Measurements from ENCODE around the gene ZDHHC14.
"Not testable (repeated sequence)": the region's sequence is repeated elsewhere in the genome, so short reads cannot be mapped to it uniquely, and the experiment has no call there.

Gene ZDHHC14

GRCh38 chr6:157445277-157446009, 64.5 kb downstream of the ZDHHC14 start:
- no peak for DNase-seq

GRCh38 chr6:157447735-157448134, 66.7 kb downstream of the ZDHHC14 start:
- no peak for DNase-seq

- DNase-seq: no peak
Measured at GRCh38 chr6:157449610-157450009, 68.6 kb downstream of the ZDHHC14 start.

GRCh38 chr6:157450931-157451742, 70.1 kb downstream of the ZDHHC14 start:
- DNase-seq: no peak

GRCh38 chr6:157452096-157452495, 71.1 kb downstream of the ZDHHC14 start:
- DNase-seq: no peak

- no peak for DNase-seq
Measured at GRCh38 chr6:157453131-157453530, 72.1 kb downstream of the ZDHHC14 start.

- DNase-seq: no peak
Measured at GRCh38 chr6:157453978-157454377, 73.0 kb downstream of the ZDHHC14 start.

- no peak for DNase-seq
Measured at GRCh38 chr6:157454762-157455714, 74.0 kb downstream of the ZDHHC14 start.

- no peak for DNase-seq
Measured at GRCh38 chr6:157455731-157456523, 74.9 kb downstream of the ZDHHC14 start.

- no peak for DNase-seq
Measured at GRCh38 chr6:157456524-157456829, 75.5 kb downstream of the ZDHHC14 start.

GRCh38 chr6:157457787-157458186, 76.8 kb downstream of the ZDHHC14 start:
- no peak for DNase-seq

GRCh38 chr6:157459327-157459726, 78.3 kb downstream of the ZDHHC14 start:
- DNase-seq: no peak

- DNase-seq: no peak
Measured at GRCh38 chr6:157460182-157460999, 79.4 kb downstream of the ZDHHC14 start.

- DNase-seq: no peak
Measured at GRCh38 chr6:157461000-157461915, 80.3 kb downstream of the ZDHHC14 start.

- DNase-seq: no peak
Measured at GRCh38 chr6:157462956-157463742, 82.2 kb downstream of the ZDHHC14 start.

GRCh38 chr6:157463743-157464135, 82.7 kb downstream of the ZDHHC14 start:
- not testable (repeated sequence) for DNase-seq

GRCh38 chr6:157464653-157465535, 83.9 kb downstream of the ZDHHC14 start:
- DNase-seq: peak; percentile 39

GRCh38 chr6:157466342-157466648, 85.3 kb downstream of the ZDHHC14 start:
- no peak for DNase-seq

GRCh38 chr6:157467339-157467738, 86.3 kb downstream of the ZDHHC14 start:
- DNase-seq: not testable (repeated sequence)

Measured in right hindlimb (tissue), 1 donor.